CD14-positive monocyte (primary cell): Measurements from ENCODE around the gene NFE2L3. TPM values are rescaled to one million over a fixed set of nuclear protein-coding genes. Genes with fewer than 3 reads are reported as not detected.
"Not testable (repeated sequence)": the region's sequence is repeated elsewhere in the genome, so short reads cannot be mapped to it uniquely, and the experiment has no call there.

ENCODE experiments used
- DNase-seq, 3 donors: peaks; one replicate each; pipeline ENCODE4 v3.0.0-alpha.2; 2011 to 2022
- H2AFZ ChIP-seq: 2 replicates; pipeline ENCODE4 v1.6.0; 2012; ENCODE audit warnings: mild to moderate bottlenecking, low read depth, low read length, inconsistent platforms; ENCODE audit not compliant: insufficient read depth, poor library complexity, severe bottlenecking
- H3K27ac ChIP-seq, 2 donors: 1 replicate in 1 of 2; 2 replicates in 1 of 2; pipeline ENCODE4 v1.5.1; 2012 to 2013; ENCODE audit warnings: low read length in 2 of 2, control low read depth in 1 of 2, inconsistent platforms in 1 of 2, low read depth in 1 of 2, mild to moderate bottlenecking in 1 of 2
- H3K27me3 ChIP-seq, 2 donors: one replicate each; pipeline versions ENCODE4 v1.6.0 to v1.6.1; 2011 to 2013; ENCODE audit warnings: low read length in 2 of 2; ENCODE audit not compliant: control insufficient read depth in 2 of 2, insufficient read depth in 2 of 2
- H3K36me3 ChIP-seq, 2 donors: replicated peaks in 1 of 2; 1 replicate in 1 of 2; 2 replicates in 1 of 2; pipeline versions ENCODE4 v1.5.1 to v1.6.1; 2012 to 2013; ENCODE audit warnings: low read length in 2 of 2, control low read depth in 1 of 2, inconsistent platforms in 1 of 2, mild to moderate bottlenecking in 1 of 2; ENCODE audit not compliant: insufficient read depth in 2 of 2, control insufficient read depth in 1 of 2
- H3K4me1 ChIP-seq, 2 donors: 1 replicate in 1 of 2; 2 replicates in 1 of 2; pipeline versions ENCODE4 v1.5.1 to v1.6.1; 2012 to 2013; ENCODE audit warnings: low read length in 2 of 2, control low read depth in 1 of 2, inconsistent platforms in 1 of 2, mild to moderate bottlenecking in 1 of 2, moderate library complexity in 1 of 2; ENCODE audit not compliant: insufficient read depth in 2 of 2, control insufficient read depth in 1 of 2
- H3K4me2 ChIP-seq: replicated peaks from 2 replicates; pipeline ENCODE3; 2012; ENCODE audit warnings: low read length, moderate library complexity, mild to moderate bottlenecking; ENCODE audit not compliant: poor library complexity, severe bottlenecking; ENCODE audit errors: extremely low read depth
- H3K4me3 ChIP-seq, 3 experiments: fragments of 200-600 bp in 1 of 3; sonication (generic) in 1 of 3; replicated peaks in 1 of 3; 1 replicate in 2 of 3; 2 replicates in 1 of 3; pipeline ENCODE4 v1.5.1; 2011 to 2013; ENCODE audit warnings: low read length in 3 of 3, mild to moderate bottlenecking in 3 of 3, control low read depth in 2 of 3, low read depth in 2 of 3, inconsistent platforms in 1 of 3, moderate library complexity in 1 of 3
- H3K79me2 ChIP-seq: 2 replicates; pipeline ENCODE4 v1.6.0; 2012; ENCODE audit warnings: mild to moderate bottlenecking, control low read depth, inconsistent platforms, low read length, moderate library complexity; ENCODE audit not compliant: insufficient read depth
- H3K9ac ChIP-seq: 2 replicates; pipeline ENCODE4 v1.6.0; 2017; ENCODE audit warnings: low read length, mild to moderate bottlenecking; ENCODE audit not compliant: insufficient read depth, poor library complexity, severe bottlenecking
- H3K9me3 ChIP-seq, 2 donors: replicated peaks in 1 of 2; 1 replicate in 1 of 2; 2 replicates in 1 of 2; pipeline versions ENCODE4 v1.5.1 to v1.6.1; 2012 to 2013; ENCODE audit warnings: low read length in 2 of 2, control low read depth in 1 of 2; ENCODE audit not compliant: control insufficient read depth in 1 of 2, insufficient read depth in 1 of 2
- H4K20me1 ChIP-seq: 2 replicates; pipeline ENCODE4 v1.6.0; 2012; ENCODE audit warnings: mild to moderate bottlenecking, low read length, control low read depth, moderate library complexity; ENCODE audit not compliant: insufficient read depth
- H3K27ac Mint-ChIP-seq, 7 donors: one replicate each; pipeline ENCODE4 v1.8.0; 2020; ENCODE audit warnings: mild to moderate bottlenecking in 7 of 7, mixed read lengths in 7 of 7, moderate library complexity in 6 of 7, inconsistent platforms in 2 of 7
- H3K27me3 Mint-ChIP-seq, 3 donors: one replicate each; pipeline ENCODE4 v1.8.0; 2021 to 2022; ENCODE audit warnings: low read depth in 3 of 3, mild to moderate bottlenecking in 3 of 3, mixed read lengths in 3 of 3, moderate library complexity in 3 of 3, inconsistent platforms in 1 of 3
- H3K36me3 Mint-ChIP-seq, 2 donors: one replicate each; pipeline ENCODE4 v1.8.0; 2020; ENCODE audit warnings: mixed read lengths in 2 of 2, inconsistent platforms in 1 of 2, mild to moderate bottlenecking in 1 of 2
- H3K4me1 Mint-ChIP-seq: one replicate; pipeline ENCODE4 v1.8.0; 2020; ENCODE audit warnings: mild to moderate bottlenecking, mixed read lengths
- H3K4me3 Mint-ChIP-seq, 2 donors: one replicate each; pipeline ENCODE4 v1.8.0; 2020; ENCODE audit warnings: mild to moderate bottlenecking in 2 of 2, mixed read lengths in 2 of 2, moderate library complexity in 1 of 2
- H3K9me3 Mint-ChIP-seq, 7 donors: one replicate each; pipeline ENCODE4 v1.8.0; 2020 to 2022; ENCODE audit warnings: mixed read lengths in 7 of 7, mild to moderate bottlenecking in 6 of 7, moderate library complexity in 6 of 7, inconsistent platforms in 2 of 7
- CTCF ChIP-seq: fragments of 200-600 bp; IDR thresholded peaks from one replicate; pipeline ENCODE4 v1.8.0; 2022; ENCODE audit warnings: antibody characterized with exemption, mild to moderate bottlenecking
- WGBS: methylation state at CpG from one replicate; pipeline ENCODE4 v1.1.5; 2013; ENCODE audit warnings: missing lambda C conversion rate; ENCODE audit not compliant: insufficient coverage; 5-methylcytosine and 5-hydroxymethylcytosine counted together
- intact Hi-C, 2 donors: fragments of 100-400 bp; cut with micrococcal nuclease; formaldehyde crosslinking; loops; one replicate each; pipeline versions ENCODE4 v1.15.0 to v1.15.1; 2023
- polyA plus RNA-seq, 3 donors: library from polyadenylated mRNA; depleted of rRNA in 1 of 3; unstranded in 2 of 3; stranded (reverse) in 1 of 3; fragments of 300-500 nt in 2 of 3; fragments of >200 nt in 1 of 3; fragmentation: Illumina TruSeq in 2 of 3; gene quantifications; 1 replicate in 2 of 3; 2 replicates in 1 of 3; pipeline ENCODE4 v1.2.3, GENCODE V29; 2012 to 2021

NFE2L3 gene
- polyA plus RNA-seq, 3 donors, result 4.4 to 17.2 (median 10.6) TPM

- H3K4me1 Mint-ChIP-seq, H3K4me2 ChIP-seq, H3K27ac Mint-ChIP-seq, H3K4me3 ChIP-seq, H3K9me3 Mint-ChIP-seq, H3K36me3 ChIP-seq, H3K9ac ChIP-seq, H3K4me1 ChIP-seq, H3K27ac ChIP-seq, intact Hi-C loops, H3K79me2 ChIP-seq, H3K9me3 ChIP-seq, H3K36me3 Mint-ChIP-seq, H3K27me3 Mint-ChIP-seq, H2AFZ ChIP-seq, H3K27me3 ChIP-seq, H3K4me3 Mint-ChIP-seq, DNase-seq: not testable (repeated sequence)
- WGBS, result 96% methylated on average over 7 of the region's 26 CpGs
- H4K20me1 ChIP-seq, result peaks cover 15% of the 10 kb centered on the region
These were observed 24.7 kb downstream of the NFE2L3 start for GRCh38 chr7:26176696-26177095.

GRCh38 chr7:26177269-26177668, 25.3 kb downstream of the NFE2L3 start:
- peak overlapping the region in 2 of 7 donors; percentile 21 to 67 for H3K27ac Mint-ChIP-seq
- H3K9ac ChIP-seq, H3K36me3 Mint-ChIP-seq, H2AFZ ChIP-seq, DNase-seq, H3K9me3 ChIP-seq, H3K79me2 ChIP-seq, H3K27me3 ChIP-seq, H3K4me3 Mint-ChIP-seq, H3K4me1 Mint-ChIP-seq, H3K4me3 ChIP-seq, H3K27ac ChIP-seq, H3K4me1 ChIP-seq, H3K4me2 ChIP-seq, H3K27me3 Mint-ChIP-seq, intact Hi-C loops, H3K36me3 ChIP-seq, H3K9me3 Mint-ChIP-seq: not testable (repeated sequence)
- peaks cover 21% of the 10 kb centered on the region for H4K20me1 ChIP-seq
- 97% methylated on average over 11 of the region's 20 CpGs for WGBS

GRCh38 chr7:26178272-26178960, 26.4 kb downstream of the NFE2L3 start:
- WGBS, result 100% methylated on average over 5 of the region's 7 CpGs
- no peak overlapping the region for H3K27ac Mint-ChIP-seq
- no peak overlapping the region for H3K27ac ChIP-seq

More at GRCh38 chr7:26178272-26178960, 26.4 kb downstream of the NFE2L3 start:
- Mint-ChIP-seq H3K27me3 (peaks cover 0 to 4% (median 3%) of the 10 kb centered on the region in 3 donors), H3K4me1 (no peaks in the 10 kb centered on the region), H3K4me3 (no peak overlapping the region), H3K36me3 (no peaks in the 10 kb centered on the region), H3K9me3 (peaks cover 0 to 6% (median 3%) of the 10 kb centered on the region in 7 donors)
- Histone ChIP-seq H3K9ac (no peak overlapping the region), H3K4me3 (no peak overlapping the region), H3K79me2 (no peaks in the 10 kb centered on the region), H3K4me2 (no peak overlapping the region), H4K20me1 (peaks cover 32% of the 10 kb centered on the region), H3K4me1 (no peaks in the 10 kb centered on the region), H3K9me3 (no peaks in the 10 kb centered on the region), H3K27me3 (no peaks in the 10 kb centered on the region), H2AFZ (no peak overlapping the region), H3K36me3 (no peaks in the 10 kb centered on the region)
- intact Hi-C loops, result no loop called here
- TF ChIP-seq CTCF, result no peak
- DNase-seq, result no peak
